Mesenchymal stem cell (in vitro differentiated cells and primary cell): ENCODE results near the gene INAFM1.

ENCODE experiments used
- DNase-seq: peaks from one replicate; pipeline ENCODE4 v3.0.0-alpha.2; 2013
- H2AFZ ChIP-seq: one replicate; pipeline ENCODE4 v1.6.1; 2013; ENCODE audit warnings: low read depth, mild to moderate bottlenecking, control low read depth, inconsistent platforms, low read length, moderate library complexity
- H2AK5ac ChIP-seq: 2 replicates; pipeline ENCODE4 v1.6.1; 2013; ENCODE audit warnings: low read length, moderate library complexity, mild to moderate bottlenecking, inconsistent platforms; ENCODE audit not compliant: severe bottlenecking
- H2BK120ac ChIP-seq: one replicate; pipeline ENCODE4 v1.6.1; 2013; ENCODE audit warnings: low read depth, mild to moderate bottlenecking, inconsistent platforms, low read length, moderate library complexity
- H2BK12ac ChIP-seq, 2 experiments: one replicate each; pipeline ENCODE4 v1.6.1; 2013; ENCODE audit warnings: inconsistent platforms in 2 of 2, low read length in 2 of 2, mild to moderate bottlenecking in 2 of 2, moderate library complexity in 2 of 2, control low read depth in 1 of 2
- H2BK15ac ChIP-seq: one replicate; pipeline ENCODE4 v1.6.1; 2013; ENCODE audit warnings: mild to moderate bottlenecking, low read depth, inconsistent platforms; ENCODE audit not compliant: poor library complexity, severe bottlenecking
- H2BK5ac ChIP-seq: 2 replicates; pipeline ENCODE4 v1.6.1; 2013; ENCODE audit warnings: low read depth, mild to moderate bottlenecking, low read length, control low read depth, inconsistent platforms; ENCODE audit not compliant: poor library complexity, severe bottlenecking
- H3K14ac ChIP-seq, 2 experiments: one replicate each; pipeline ENCODE4 v1.6.1; 2013; ENCODE audit warnings: inconsistent platforms in 2 of 2, low read length in 2 of 2, control low read depth in 1 of 2, mild to moderate bottlenecking in 1 of 2, moderate library complexity in 1 of 2
- H3K18ac ChIP-seq, 2 experiments: one replicate each; pipeline ENCODE4 v1.6.1; 2013; ENCODE audit warnings: inconsistent platforms in 2 of 2, low read length in 2 of 2, control low read depth in 1 of 2, low read depth in 1 of 2, mild to moderate bottlenecking in 1 of 2
- H3K23ac ChIP-seq, 2 experiments: one replicate each; pipeline ENCODE4 v1.6.1; 2013; ENCODE audit warnings: inconsistent platforms in 2 of 2, low read length in 2 of 2, mild to moderate bottlenecking in 2 of 2, moderate library complexity in 2 of 2, control low read depth in 1 of 2
- H3K27ac ChIP-seq: 2 replicates; pipeline ENCODE4 v1.5.1; 2013; ENCODE audit warnings: mild to moderate bottlenecking, moderate library complexity, low read length, control low read depth, inconsistent platforms; ENCODE audit not compliant: poor library complexity, severe bottlenecking
- H3K27me3 ChIP-seq, 2 experiments: 2 replicates each; pipeline versions ENCODE4 v1.6.1 to v1.7.0; 2013; ENCODE audit warnings: low read length in 2 of 2, mild to moderate bottlenecking in 2 of 2, moderate library complexity in 2 of 2, control low read depth in 1 of 2, inconsistent platforms in 1 of 2; ENCODE audit not compliant: control insufficient read depth in 1 of 2, insufficient read depth in 1 of 2
- H3K36me3 ChIP-seq, 2 experiments: 2 replicates each; pipeline versions ENCODE4 v1.6.1 to v1.7.0; 2013; ENCODE audit warnings: low read length in 2 of 2, control low read depth in 1 of 2, inconsistent platforms in 1 of 2, low read depth in 1 of 2, mild to moderate bottlenecking in 1 of 2; ENCODE audit not compliant: insufficient read depth in 2 of 2, control insufficient read depth in 1 of 2
- H3K4ac ChIP-seq, 2 experiments: one replicate each; pipeline ENCODE4 v1.6.1; 2013; ENCODE audit warnings: inconsistent platforms in 2 of 2, low read length in 2 of 2, mild to moderate bottlenecking in 2 of 2, moderate library complexity in 2 of 2, control low read depth in 1 of 2, low read depth in 1 of 2
- H3K4me1 ChIP-seq: 2 replicates; pipeline ENCODE4 v1.6.1; 2013; ENCODE audit warnings: low read depth, low read length, control low read depth; ENCODE audit not compliant: control insufficient read depth, insufficient read depth
- H3K4me2 ChIP-seq: 2 replicates; pipeline ENCODE4 v1.6.1; 2013; ENCODE audit warnings: low read length, mild to moderate bottlenecking, inconsistent platforms; ENCODE audit not compliant: poor library complexity, severe bottlenecking
- H3K4me3 ChIP-seq, 2 experiments: 2 replicates each; pipeline versions ENCODE4 v1.5.1 to v1.7.0; 2013; ENCODE audit warnings: low read length in 2 of 2, mild to moderate bottlenecking in 2 of 2, control low read depth in 1 of 2, low read depth in 1 of 2; ENCODE audit not compliant: insufficient read depth in 1 of 2
- H3K79me1 ChIP-seq: replicated peaks from 2 replicates; pipeline ENCODE4 v1.6.1; 2013; ENCODE audit warnings: mild to moderate bottlenecking, control low read depth, low read length, inconsistent platforms; ENCODE audit not compliant: poor library complexity, severe bottlenecking
- H3K9ac ChIP-seq: 2 replicates; pipeline ENCODE4 v1.7.0; 2013; ENCODE audit warnings: mild to moderate bottlenecking, low read length, moderate library complexity
- H3K9me3 ChIP-seq: 2 replicates; pipeline ENCODE4 v1.7.0; 2013; ENCODE audit warnings: mild to moderate bottlenecking, low read length; ENCODE audit not compliant: control insufficient read depth
- H4K8ac ChIP-seq: one replicate; pipeline ENCODE4 v1.6.1; 2013; ENCODE audit warnings: inconsistent platforms, mild to moderate bottlenecking, low read length, moderate library complexity
- H4K91ac ChIP-seq: one replicate; pipeline ENCODE4 v1.6.1; 2013; ENCODE audit warnings: mild to moderate bottlenecking, low read length, inconsistent platforms
- WGBS: methylation state at CpG from one replicate; pipeline ENCODE4 v1.1.7; 2013; ENCODE audit warnings: mixed read lengths; 5-methylcytosine and 5-hydroxymethylcytosine counted together

Gene INAFM1

GRCh38 chr19:47231215-47232054, 43.2 kb upstream of the INAFM1 start:
- H2AK5ac ChIP-seq: peak overlapping the region; percentile 95
- peak overlapping the region; percentile 92 for H3K9ac ChIP-seq
- peaks cover 42% of the 10 kb centered on the region for H3K4me1 ChIP-seq
- H3K27ac ChIP-seq: peak overlapping the region; percentile 31
- peak overlapping the region; percentile 95 to 96 for H3K4me3 ChIP-seq
- peak overlapping the region in 1 of 2 experiments; percentile 95 for H3K14ac ChIP-seq
- no peak overlapping the region for H2BK120ac ChIP-seq
- peak overlapping the region; percentile 52 for H3K4me2 ChIP-seq
- DNase-seq: peak; percentile 95
- H3K18ac ChIP-seq: peak overlapping the region; percentile 81 to 97
- peak overlapping the region; percentile 11 for H2BK5ac ChIP-seq
- H3K27me3 ChIP-seq: no peaks in the 10 kb centered on the region
- peak overlapping the region; percentile 1 for H2BK15ac ChIP-seq
- H3K4ac ChIP-seq: peak overlapping the region; percentile 29 to 94
- peaks cover 2% of the 10 kb centered on the region for H3K79me1 ChIP-seq
- H2BK12ac ChIP-seq: peak overlapping the region; percentile 51 to 100
- H4K91ac ChIP-seq: peak overlapping the region; percentile 2
- H4K8ac ChIP-seq: peak overlapping the region; percentile 69
- WGBS: 10% methylated on average over 33 of the region's 51 CpGs
- no peak overlapping the region for H2AFZ ChIP-seq
- H3K23ac ChIP-seq: peak overlapping the region in 1 of 2 experiments; percentile 10
- no peaks in the 10 kb centered on the region for H3K9me3 ChIP-seq
- peaks cover 0 to 3% of the 10 kb centered on the region in 2 experiments for H3K36me3 ChIP-seq

DNA sequence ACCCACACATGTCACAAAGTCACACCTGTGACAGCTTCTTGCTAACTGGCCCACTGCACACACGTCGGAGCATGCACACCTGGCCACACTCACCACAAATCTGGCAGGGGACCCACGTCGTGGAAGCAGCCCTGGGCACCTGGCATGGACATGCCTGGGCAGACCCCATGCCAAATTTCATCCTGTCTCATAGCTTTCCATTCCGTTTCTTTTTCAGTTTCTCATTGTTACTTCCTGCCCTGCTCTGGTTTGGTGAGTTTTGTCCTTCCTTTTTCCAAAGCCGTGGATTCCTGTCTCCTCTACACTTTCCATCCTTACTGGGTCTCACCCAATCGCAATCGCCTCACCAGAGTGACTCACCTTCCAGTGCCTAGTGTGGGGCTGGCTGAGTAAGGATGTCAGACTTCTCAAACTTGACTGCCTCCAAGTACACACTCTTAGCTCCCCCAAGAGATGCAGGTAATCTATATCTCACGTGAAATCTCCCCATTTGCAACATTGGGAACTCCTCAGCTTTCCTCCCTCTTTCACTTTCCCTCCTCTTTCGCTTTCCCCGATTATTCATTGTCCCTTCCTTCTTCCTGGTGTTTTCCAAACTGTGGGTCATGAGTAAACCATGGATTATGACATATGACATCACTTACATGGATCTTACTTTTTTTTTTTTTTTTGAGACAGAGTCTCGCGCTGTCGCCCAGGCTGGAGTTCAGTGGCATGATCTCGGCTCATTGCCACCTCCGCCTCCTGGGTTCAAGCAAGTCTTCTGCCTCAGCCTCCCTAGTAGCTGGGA, 42.1 kb upstream of the INAFM1 start:
- Histone ChIP-seq H3K27me3 (no peaks in the 10 kb centered on the region), H3K4me3 (peak overlapping the region in 1 of 2 experiments; percentile 95), H4K8ac (peak overlapping the region; percentile 53), H3K79me1 (peaks cover 2% of the 10 kb centered on the region), H3K4me1 (peaks cover 31% of the 10 kb centered on the region), H3K9me3 (no peaks in the 10 kb centered on the region), H2AK5ac (peak overlapping the region; percentile 84), H3K4ac (peak overlapping the region; percentile 22 to 88), H3K36me3 (no peaks in the 10 kb centered on the region), H3K9ac (peak overlapping the region; percentile 92), H3K27ac (peak overlapping the region; percentile 92), H2BK5ac (peak overlapping the region; percentile 78), H2BK15ac (no peak overlapping the region), H4K91ac (peak overlapping the region; percentile 88), H3K23ac (peak overlapping the region in 1 of 2 experiments; percentile 48), H2BK120ac (peak overlapping the region; percentile 39), H2AFZ (peak overlapping the region; percentile 47), H3K4me2 (no peak overlapping the region), H3K14ac (peak overlapping the region in 1 of 2 experiments; percentile 74), H2BK12ac (peak overlapping the region; percentile 97 to 100), H3K18ac (peak overlapping the region; percentile 81 to 88)
- WGBS: 56% methylated on average over 16 of the region's 16 CpGs
- peak; percentile 95 for DNase-seq

DNA sequence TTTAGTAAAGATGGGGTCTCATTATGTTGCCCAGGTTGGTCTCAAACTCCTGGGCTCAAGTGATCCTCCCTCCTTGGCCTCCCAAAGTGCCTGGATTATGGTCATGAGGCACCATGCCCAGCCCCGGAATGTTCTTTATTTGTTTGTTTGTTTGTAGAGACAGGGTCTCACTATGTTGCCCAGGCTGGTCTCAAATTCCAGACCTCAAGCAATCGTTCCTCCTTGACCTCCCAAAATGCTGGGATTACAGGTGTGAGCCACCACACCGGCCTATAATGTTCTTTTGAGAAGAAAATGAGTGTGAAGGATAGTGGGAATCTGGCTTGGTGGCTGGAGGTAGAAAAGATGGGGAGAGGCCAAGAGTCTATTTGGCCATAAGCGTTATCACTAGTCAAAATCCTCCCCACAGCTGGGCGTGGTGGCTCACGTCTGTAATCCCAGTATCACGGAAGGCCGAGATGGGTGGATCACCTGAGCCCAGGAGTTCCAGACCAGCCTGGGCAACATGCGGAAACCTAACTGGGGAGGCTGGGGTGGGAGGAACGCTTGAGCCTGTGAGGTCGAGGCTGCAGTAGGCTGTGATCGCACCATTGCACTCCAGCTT, 38.5 kb upstream of the INAFM1 start:
- Histone ChIP-seq H3K79me1 (peaks cover 2% of the 10 kb centered on the region), H3K4me3 (no peak overlapping the region), H3K9ac (no peak overlapping the region), H2AK5ac (no peak overlapping the region), H4K8ac (no peak overlapping the region), H3K4ac (no peak overlapping the region), H3K36me3 (no peaks in the 10 kb centered on the region), H2AFZ (no peak overlapping the region), H3K23ac (no peak overlapping the region), H3K4me2 (no peak overlapping the region), H3K27ac (no peak overlapping the region), H3K18ac (no peak overlapping the region), H3K4me1 (peaks cover 30% of the 10 kb centered on the region), H2BK12ac (no peak overlapping the region), H2BK120ac (no peak overlapping the region), H2BK15ac (no peak overlapping the region), H3K9me3 (no peaks in the 10 kb centered on the region), H4K91ac (no peak overlapping the region), H2BK5ac (no peak overlapping the region), H3K27me3 (peaks cover 0 to 11% of the 10 kb centered on the region in 2 experiments), H3K14ac (no peak overlapping the region)
- 91% methylated on average over 12 of the region's 12 CpGs for WGBS
- no peak for DNase-seq
